ENCODE results near the gene TNFRSF12A. TPM values are rescaled to one million over a fixed set of nuclear protein-coding genes. Genes with fewer than 3 reads are reported as not detected.

TNFRSF12A gene
- total RNA-seq, 4 donors from 2014 or later = 12.6 to 76.2 (median 24.0) TPM

- intact Hi-C loops (cut with DNase I; ENCODE audit: low total_unique reads) = no loop called here
- Histone ChIP-seq H3K9me3 (no peaks in the 10 kb centered on the region), H3K4me1 (peaks cover 0 to 7% of the 10 kb centered on the region in 2 donors), H3K27ac (no peak overlapping the region), H3K27me3 (no peaks in the 10 kb centered on the region), H3K36me3 (no peaks in the 10 kb centered on the region), H3K4me3 (no peak overlapping the region)
- TF ChIP-seq POLR2A (IDR thresholded peaks at IDR 0.05) (no peak), CTCF (IDR thresholded peaks at IDR 0.05) (no peak)
- DNase-seq = no peak
Measured at GRCh38 chr16:2977440-2977839, 42.7 kb upstream of the TNFRSF12A start.

GRCh38 chr16:2979669-2980226 lies 40.4 kb upstream of the TNFRSF12A start:
- intact Hi-C loops (cut with DNase I; ENCODE audit: low total_unique reads) = no loop called here

GRCh38 chr16:2980227-2981176 lies 39.7 kb upstream of the TNFRSF12A start, which contains the start of gene PKMYT1:
PKMYT1 (minus strand) TSS chr16:2980446; CDS start chr16:2979657, 789 bp downstream.
- H3K36me3 ChIP-seq = no peaks in the 10 kb centered on the region
- intact Hi-C loops (cut with DNase I; ENCODE audit: low total_unique reads) = no loop called here
- H3K27me3 ChIP-seq = no peaks in the 10 kb centered on the region
- TF ChIP-seq POLR2A (IDR thresholded peaks at IDR 0.05) (peak; percentile 72 to 98), CTCF (IDR thresholded peaks at IDR 0.05) (peak in 1 of 4 experiments; percentile 10)
- H3K4me3 ChIP-seq = peak within 1 kb of the TSS; percentile 69 to 78
- peaks cover 0 to 13% of the 10 kb centered on the region in 2 donors for H3K4me1 ChIP-seq
- H3K27ac ChIP-seq = peak within 1 kb of the TSS; percentile 76 to 86
- DNase-seq = peak; percentile 84 to 94
- no peaks in the 10 kb centered on the region for H3K9me3 ChIP-seq

More at GRCh38 chr16:2979669-2980226, 40.4 kb upstream of the TNFRSF12A start:
- TF ChIP-seq CTCF (IDR thresholded peaks at IDR 0.05) = no peak
- DNase-seq = no peak
- no peaks in the 10 kb centered on the region for H3K27me3 ChIP-seq
- H3K4me1 ChIP-seq = peaks cover 0 to 13% of the 10 kb centered on the region in 2 donors
- peak overlapping the region in 1 of 2 donors; percentile 78 for H3K4me3 ChIP-seq
- H3K9me3 ChIP-seq = no peaks in the 10 kb centered on the region
- no peaks in the 10 kb centered on the region for H3K36me3 ChIP-seq
- H3K27ac ChIP-seq = no peak overlapping the region

- Histone ChIP-seq H3K36me3 (no peaks in the 10 kb centered on the region), H3K4me1 (peaks cover 0 to 13% of the 10 kb centered on the region in 2 donors), H3K27me3 (no peaks in the 10 kb centered on the region), H3K4me3 (peak overlapping the region; percentile 69 to 78), H3K9me3 (no peaks in the 10 kb centered on the region), H3K27ac (no peak overlapping the region)
- TF ChIP-seq POLR2A (IDR thresholded peaks at IDR 0.05) (no peak), CTCF (IDR thresholded peaks at IDR 0.05) (no peak)
- intact Hi-C loops (cut with DNase I; ENCODE audit: low total_unique reads) = no loop called here
- no peak for DNase-seq
Measured at GRCh38 chr16:2981177-2981898, 38.8 kb upstream of the TNFRSF12A start.
